GM12892 (cell line): ENCODE data around the gene NAALADL2.

ENCODE experiments used
- DNase-seq: peaks from one replicate; pipeline ENCODE4 v3.0.0; 2011; ENCODE audit not compliant: insufficient read length
- FAIRE-seq: peaks from 2 replicates; lab custom pipeline; 2011; peaks lifted over from hg19 to GRCh38; lab: Jason Lieb, UNC
- POLR2A ChIP-seq: IDR thresholded peaks from 2 replicates; pipeline ENCODE4 v1.6.1; 2011; ENCODE audit warnings: low read depth, low read length, control low read depth
- POLR2AphosphoS5 ChIP-seq: IDR thresholded peaks from 2 replicates; pipeline ENCODE4 v1.6.1; 2011; ENCODE audit warnings: low read depth, low read length, control low read depth
- TAF1 ChIP-seq: IDR thresholded peaks from 2 replicates; pipeline ENCODE4 v1.6.1; 2011; ENCODE audit warnings: low read depth, mild to moderate bottlenecking, control low read depth, low read length, borderline replicate concordance

The NAALADL2 gene

DNA sequence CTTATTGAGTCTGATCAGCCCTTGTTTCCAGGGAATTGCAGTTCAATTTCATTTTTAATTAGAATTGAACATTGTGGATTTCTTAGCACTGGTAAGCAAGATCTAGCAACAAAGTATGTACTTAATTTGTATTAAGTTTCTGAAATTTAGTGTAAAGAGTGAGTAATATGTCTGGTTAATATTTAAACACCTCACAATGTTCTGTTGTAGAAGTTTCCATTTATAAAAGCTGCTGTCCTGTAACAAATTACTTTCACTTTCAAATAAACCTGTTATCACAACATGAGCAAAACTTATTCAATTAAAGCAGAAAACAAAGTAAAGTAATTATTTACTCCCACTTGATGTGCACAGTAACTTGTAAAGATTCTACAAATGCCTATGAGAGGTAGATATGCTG is 448.5 kb downstream of the NAALADL2 start:
- FAIRE-seq (no peak), DNase-seq (no peak)
- TF ChIP-seq TAF1, result no peak
- TF ChIP-seq POLR2A, result no peak
- TF ChIP-seq POLR2AphosphoS5, result no peak

DNA sequence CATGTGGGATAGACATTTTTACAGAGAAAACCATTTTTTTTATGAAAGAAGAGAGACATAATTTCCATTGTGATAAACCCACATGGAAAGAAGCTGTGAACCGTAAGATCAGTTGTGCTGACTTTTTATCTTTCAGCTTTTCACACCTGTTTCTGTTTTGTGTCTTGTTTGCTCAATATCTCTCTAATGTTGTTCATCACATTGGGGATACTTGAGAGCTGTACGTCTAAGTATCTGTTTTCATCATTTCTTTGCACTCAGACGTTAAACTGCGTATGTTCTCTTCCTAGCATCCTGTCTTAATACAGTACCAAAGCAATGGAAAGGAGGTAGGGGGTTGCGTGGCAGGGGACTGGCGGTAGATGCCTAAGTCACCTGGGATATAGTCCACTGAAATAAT is 449.0 kb downstream of the NAALADL2 start:
- TF ChIP-seq POLR2A, result no peak
- no peak for TF ChIP-seq TAF1
- TF ChIP-seq POLR2AphosphoS5, result no peak
- FAIRE-seq, result peak; percentile 61
- no peak for DNase-seq

DNA sequence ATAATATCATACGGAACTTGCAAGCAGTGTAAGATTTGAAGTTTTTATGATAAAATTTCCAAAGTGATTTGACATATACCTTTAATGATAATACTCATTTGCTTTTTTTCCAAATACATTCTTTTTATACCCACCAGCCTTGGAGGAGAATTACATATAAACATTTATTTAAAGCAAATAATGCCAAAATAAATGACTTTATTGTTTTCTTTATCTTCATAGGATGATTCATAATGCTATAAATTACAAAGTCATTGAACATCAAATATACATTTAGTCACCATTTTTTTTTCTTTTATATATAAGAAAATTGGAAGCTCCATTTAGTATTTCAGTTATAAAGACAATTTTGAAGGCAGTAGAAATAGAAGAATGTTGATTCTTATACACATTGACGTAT is 450.9 kb downstream of the NAALADL2 start:
- FAIRE-seq (no peak), DNase-seq (no peak)
- no peak for TF ChIP-seq POLR2AphosphoS5
- no peak for TF ChIP-seq POLR2A
- no peak for TF ChIP-seq TAF1

DNA sequence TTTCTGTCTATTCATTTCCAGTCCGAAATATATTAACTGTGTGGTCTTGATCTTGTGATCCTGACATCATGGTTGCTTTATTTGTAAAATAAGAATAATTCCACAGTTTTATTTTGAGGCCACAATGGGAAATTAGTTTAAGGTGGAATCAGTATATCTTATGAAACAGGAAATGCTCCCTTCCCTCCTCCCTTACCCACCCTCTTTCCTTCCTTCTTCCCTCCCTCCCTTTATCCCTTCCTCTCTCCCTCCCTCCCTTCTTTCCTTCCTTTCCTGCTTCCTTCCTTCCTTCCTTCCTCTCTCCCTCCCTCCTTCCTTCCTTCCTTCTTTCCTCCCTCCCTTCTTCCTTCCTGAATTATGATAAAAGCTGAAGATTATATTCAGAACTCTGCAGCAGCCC is 452.3 kb downstream of the NAALADL2 start:
- FAIRE-seq (no peak), DNase-seq (no peak)
- TF ChIP-seq POLR2A (no peak), POLR2AphosphoS5 (no peak)

DNA sequence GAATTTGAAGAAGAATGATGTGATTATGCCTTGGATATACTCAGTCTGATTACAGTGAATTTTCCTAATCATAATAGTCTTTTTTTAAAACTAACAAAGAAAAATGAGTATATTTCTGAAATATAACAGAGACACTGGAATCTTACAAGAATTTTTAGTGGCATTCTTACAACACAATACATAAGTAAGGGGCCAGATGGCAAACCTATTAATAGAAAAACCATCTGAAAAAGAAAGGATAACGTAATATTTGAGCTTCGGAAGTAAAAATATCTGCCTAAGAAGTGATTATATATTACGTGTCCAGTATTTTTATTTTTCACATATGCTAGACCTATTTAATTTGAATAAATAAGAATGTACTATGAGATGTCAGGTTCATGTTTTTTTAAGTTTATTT is 452.8 kb downstream of the NAALADL2 start:
- no peak for FAIRE-seq
- no peak for TF ChIP-seq POLR2AphosphoS5
- no peak for TF ChIP-seq TAF1
- no peak for TF ChIP-seq POLR2A

DNA sequence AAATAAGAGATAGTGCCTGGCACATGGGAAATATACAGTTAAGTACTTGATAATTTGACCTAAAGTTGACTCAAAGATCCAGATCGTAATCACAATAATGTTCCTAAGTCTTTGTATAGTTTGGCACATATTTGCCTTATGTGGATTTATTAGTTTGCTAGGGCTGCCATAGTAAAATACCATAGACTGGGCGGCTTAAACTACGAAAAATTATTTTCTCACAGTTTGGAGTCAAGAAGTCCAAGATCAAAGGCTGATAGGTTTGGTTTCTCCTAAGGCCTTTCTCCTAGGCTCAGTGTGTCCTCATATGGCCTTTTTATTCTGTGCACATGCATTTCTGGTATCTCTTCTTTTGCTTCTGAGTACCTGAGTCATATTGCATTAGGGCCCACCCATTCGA is 453.7 kb downstream of the NAALADL2 start:
- no peak for DNase-seq
- no peak for FAIRE-seq
- TF ChIP-seq TAF1, result no peak
- no peak for TF ChIP-seq POLR2A
- TF ChIP-seq POLR2AphosphoS5, result no peak

More for the DNA sequence above, 452.8 kb downstream of the NAALADL2 start:
- no peak for DNase-seq

DNA sequence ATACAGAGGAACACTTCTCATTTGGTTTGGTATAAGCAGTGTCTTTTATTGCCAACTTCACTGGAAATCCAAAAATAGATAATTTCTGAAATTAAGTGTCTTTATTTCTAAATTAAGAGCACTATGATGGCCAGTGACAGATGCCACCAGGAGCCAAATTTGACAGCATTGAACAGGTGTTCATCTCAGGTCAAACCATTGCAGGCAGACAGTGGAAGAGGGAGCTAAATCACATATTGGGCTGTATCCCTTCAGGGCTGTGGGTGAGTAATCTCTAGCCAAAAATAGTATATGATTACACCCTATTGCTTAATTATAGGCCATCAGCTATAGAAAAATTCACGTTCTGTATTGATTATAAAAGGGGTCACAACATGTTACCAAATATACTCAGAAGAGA is 457.7 kb downstream of the NAALADL2 start:
- TF ChIP-seq POLR2AphosphoS5, result no peak
- no peak for TF ChIP-seq TAF1
- no peak for TF ChIP-seq POLR2A
- DNase-seq, result no peak
- no peak for FAIRE-seq

DNA sequence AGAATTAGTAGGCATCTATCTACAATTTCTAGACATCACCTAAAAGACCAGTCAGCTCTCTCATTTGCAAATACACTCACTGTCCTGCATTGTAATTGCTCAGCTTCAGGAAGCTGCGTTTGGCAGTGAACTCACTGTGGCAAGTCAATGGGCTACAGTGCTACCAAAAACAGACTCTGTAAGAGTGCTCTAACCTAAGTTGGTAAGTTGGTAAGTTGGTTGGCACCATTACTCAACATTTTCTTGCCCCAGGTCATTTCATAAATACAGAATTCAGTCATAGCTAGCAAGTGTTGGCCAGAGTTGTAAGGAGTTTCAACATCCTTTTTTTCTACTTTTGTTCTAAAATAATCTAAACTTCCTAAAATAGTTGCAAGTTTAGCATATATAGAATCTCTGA is 466.3 kb downstream of the NAALADL2 start:
- FAIRE-seq (no peak), DNase-seq (no peak)
- TF ChIP-seq POLR2AphosphoS5 (no peak), TAF1 (no peak), POLR2A (no peak)

DNA sequence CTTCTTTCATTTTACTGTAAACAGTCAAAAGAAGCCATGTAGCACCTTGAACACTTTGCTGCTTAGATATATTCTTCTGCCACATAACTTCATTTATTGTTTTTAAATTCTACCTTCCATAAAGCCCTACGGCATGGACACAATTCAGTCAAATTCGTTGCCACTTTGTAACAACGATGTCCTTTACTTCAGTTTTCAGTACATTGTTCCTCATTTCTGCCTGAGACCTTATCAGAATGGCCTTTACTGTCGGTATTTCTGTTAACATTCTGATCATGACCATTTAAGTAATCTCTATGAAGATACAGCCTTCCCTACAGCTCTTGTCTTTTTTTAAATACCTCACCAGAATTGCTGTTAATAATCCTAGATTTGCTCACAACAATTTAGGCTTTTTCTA is 466.9 kb downstream of the NAALADL2 start:
- DNase-seq, result no peak
- TF ChIP-seq TAF1 (no peak), POLR2AphosphoS5 (no peak), POLR2A (no peak)
- peak; percentile 48 for FAIRE-seq

DNA sequence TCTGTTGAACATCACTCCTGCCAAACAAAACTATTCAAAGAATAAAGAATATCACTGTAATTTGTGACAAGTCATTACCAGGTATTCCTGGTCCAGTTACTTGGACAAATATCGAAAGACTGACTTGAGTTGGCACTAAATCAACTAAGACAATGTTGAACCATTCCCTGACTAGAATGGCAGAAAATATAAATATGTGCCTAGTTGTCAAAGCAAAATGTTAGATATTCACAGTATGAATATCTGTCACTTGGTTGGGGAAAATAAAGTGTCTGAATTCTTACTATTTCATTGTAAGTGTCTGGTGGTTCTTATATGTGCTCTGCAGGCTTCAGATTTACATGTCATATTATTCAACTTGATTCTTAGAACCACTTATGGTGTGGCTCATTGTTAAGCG is 470.2 kb downstream of the NAALADL2 start:
- no peak for TF ChIP-seq POLR2A
- DNase-seq (no peak), FAIRE-seq (no peak)

DNA sequence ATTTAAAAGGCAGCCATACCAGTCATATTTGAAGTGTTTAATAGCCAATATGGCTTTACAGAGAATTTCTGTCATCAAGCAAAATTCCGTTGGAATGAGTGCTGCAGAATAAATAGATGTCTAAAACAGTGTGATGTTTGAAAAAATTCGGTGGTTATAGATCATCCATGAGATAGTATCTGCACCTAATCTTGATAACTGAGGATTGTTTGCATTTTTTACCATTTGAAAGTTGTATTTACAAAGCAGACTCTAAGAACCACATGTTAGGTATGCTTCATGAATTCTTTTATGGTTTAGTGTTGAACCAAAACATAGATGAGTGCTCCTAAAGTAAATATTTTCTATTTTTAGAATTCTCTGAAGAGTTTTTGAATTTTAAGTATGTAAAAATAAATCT is 476.1 kb downstream of the NAALADL2 start:
- TF ChIP-seq POLR2AphosphoS5 (no peak), POLR2A (no peak), TAF1 (no peak)
- FAIRE-seq (no peak), DNase-seq (no peak)

DNA sequence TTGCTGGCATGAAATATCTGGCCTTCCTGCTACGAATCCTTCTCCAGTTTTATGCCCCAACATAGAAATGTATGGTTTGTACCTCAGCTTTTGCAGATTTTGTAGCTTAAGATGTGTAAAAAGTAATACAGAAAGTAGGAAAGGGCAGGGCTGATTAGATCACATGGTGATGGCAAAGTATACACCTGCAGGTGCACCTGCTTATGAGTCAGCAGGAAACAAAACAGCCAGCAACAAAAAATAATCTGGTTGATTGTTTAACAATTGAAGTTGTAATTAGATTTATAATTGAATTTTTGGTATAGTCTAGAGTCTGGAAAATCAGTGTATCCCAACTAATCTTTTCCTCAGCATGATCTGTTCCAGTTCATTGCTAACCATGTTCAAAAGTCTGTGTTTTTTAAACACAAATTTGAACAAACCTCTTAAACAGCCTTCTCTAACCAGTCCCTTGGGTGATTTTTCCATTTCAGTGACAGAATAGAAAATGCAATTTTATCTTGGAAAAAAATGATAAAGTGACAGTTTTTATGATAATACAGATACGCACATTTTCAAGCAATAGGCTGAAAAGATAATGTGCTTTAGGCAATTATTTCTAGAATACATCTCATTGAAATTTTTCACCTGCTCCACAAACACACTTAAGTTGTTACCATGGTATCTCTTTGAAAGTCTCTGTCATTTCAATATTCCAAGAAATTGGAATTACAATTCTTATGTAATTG is 477.4 kb downstream of the NAALADL2 start:
- no peak for DNase-seq
- TF ChIP-seq TAF1, result no peak
- no peak for TF ChIP-seq POLR2A
- no peak for TF ChIP-seq POLR2AphosphoS5

DNA sequence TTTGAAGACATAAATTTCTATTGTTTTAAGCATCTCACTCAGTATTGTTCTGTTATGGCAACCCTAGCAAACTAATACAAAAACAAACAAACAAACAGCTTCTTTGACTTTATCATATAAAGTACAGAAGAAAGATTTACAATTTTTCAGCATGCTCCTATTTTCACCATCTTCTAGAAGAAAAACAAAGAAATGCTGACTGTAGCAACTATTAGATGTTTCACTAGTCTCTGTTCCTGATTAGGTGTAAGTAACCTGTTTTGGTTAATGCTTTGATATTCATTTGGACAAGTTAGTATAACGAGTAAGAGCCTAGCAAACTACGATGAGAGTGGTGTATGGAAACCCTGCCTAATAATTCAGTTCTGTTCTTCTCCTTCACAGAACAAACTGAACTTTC is 478.5 kb downstream of the NAALADL2 start:
- DNase-seq, result no peak
- FAIRE-seq, result peak; percentile 17
- no peak for TF ChIP-seq POLR2AphosphoS5
- TF ChIP-seq TAF1, result no peak
- TF ChIP-seq POLR2A, result no peak

More for the DNA sequence above, 477.4 kb downstream of the NAALADL2 start:
- FAIRE-seq, result peak; percentile 57
